AG08396 (cell line): ENCODE data around the gene ICA1L.
A peak's percentile ranks its signal among the peaks of the same experiment; 100 is the strongest.
"Not testable (repeated sequence)": the region's sequence is repeated elsewhere in the genome, so short reads cannot be mapped to it uniquely, and the experiment has no call there.

Experiments
- DNase-seq: peaks from one replicate; pipeline ENCODE4 v3.0.0; 2012; ENCODE audit warnings: low spot score, mixed read lengths

The ICA1L gene

GRCh38 chr2:202847693-202848524 is 23.7 kb downstream of the ICA1L start:
- no peak for DNase-seq

GRCh38 chr2:202844656-202845055 is 26.9 kb downstream of the ICA1L start:
- DNase-seq: no peak

DNA sequence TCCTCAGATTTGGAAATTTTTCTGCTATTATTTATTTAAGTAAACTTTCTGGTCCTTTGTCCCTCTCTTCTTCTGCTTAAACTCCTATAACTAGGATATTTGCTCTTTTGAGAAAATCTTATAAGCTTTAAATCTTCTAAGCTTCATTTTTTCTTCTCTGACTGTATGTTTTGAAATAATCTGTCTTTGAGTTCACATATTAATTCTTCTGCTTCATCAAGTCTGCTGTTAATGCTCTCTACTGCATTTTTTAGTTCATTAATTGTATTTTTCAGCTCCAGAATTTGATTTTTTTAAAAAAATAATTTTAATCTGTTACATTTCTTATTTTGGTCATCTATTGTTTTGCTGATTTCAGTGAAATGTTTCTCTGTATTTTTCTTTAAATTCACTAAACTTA is 28.9 kb downstream of the ICA1L start:
- no peak for DNase-seq

GRCh38 chr2:202841090-202841867 is 30.3 kb downstream of the ICA1L start:
- no peak for DNase-seq

DNA sequence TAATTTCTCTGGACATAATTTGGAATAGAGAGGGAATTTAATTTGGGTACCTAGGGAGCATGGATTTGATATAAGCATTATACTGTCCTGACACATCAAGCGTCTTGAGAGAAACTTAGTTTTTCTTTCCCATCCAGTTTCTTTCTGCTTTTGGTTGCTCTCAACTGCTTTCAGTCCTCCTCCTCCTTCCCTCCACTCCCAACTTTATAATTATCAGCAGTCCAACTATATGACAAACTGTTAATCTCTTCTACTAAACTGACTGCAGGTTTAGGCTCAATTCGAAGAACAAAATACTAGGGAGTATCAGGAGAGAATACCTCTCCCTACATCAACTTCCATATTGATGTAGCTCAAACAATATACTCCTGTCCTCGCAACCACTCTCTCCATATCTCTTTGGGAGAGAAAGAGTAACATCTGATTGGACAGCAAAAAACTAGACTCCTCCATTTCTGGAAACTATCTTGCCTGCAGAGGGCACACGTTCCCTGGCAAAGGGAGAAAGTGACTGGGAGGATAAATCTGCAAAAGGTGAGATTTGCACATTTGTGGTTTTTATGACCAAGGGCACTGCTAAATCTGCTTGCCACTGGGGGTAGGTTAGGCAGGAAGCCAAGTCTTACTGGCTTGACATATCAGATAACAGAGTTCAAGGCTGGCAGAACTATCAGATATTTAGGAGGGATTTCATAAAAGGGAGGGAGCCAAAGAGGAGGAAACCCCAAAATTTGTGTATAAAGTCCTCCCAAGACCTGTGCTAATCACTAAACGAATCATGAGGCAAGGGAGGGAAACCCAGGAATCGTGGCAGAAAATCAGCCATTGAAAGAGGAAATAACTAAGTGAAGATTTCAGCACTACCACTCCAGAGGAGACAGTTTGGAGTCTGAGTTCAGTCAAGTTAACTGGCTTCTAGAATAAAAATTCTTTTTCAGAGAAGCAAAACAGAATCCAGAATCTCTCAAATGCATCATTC is 40.0 kb downstream of the ICA1L start:
- DNase-seq: peak; percentile 67

DNA sequence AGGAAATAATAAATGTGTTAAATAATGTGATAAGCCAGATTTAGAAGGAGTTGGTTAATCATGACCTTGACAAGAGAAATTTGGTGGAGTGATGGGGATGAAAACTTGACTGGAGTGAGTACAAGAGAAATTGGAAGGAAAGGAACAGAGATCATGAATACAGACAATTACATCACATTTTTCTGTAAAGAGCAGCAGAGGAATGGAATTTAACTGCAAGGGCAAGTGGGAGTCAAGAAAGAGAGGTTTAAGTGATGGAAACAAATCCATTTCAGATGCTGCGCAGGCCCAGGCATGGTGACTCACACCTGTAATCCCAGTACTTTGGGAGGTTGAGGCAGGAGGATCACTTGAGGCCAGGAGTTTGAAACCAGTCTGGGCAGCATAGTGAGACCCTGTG is 46.7 kb downstream of the ICA1L start:
- DNase-seq: no peak

- no peak for DNase-seq
These were observed 49.2 kb downstream of the ICA1L start for GRCh38 chr2:202822411-202822810.

DNA sequence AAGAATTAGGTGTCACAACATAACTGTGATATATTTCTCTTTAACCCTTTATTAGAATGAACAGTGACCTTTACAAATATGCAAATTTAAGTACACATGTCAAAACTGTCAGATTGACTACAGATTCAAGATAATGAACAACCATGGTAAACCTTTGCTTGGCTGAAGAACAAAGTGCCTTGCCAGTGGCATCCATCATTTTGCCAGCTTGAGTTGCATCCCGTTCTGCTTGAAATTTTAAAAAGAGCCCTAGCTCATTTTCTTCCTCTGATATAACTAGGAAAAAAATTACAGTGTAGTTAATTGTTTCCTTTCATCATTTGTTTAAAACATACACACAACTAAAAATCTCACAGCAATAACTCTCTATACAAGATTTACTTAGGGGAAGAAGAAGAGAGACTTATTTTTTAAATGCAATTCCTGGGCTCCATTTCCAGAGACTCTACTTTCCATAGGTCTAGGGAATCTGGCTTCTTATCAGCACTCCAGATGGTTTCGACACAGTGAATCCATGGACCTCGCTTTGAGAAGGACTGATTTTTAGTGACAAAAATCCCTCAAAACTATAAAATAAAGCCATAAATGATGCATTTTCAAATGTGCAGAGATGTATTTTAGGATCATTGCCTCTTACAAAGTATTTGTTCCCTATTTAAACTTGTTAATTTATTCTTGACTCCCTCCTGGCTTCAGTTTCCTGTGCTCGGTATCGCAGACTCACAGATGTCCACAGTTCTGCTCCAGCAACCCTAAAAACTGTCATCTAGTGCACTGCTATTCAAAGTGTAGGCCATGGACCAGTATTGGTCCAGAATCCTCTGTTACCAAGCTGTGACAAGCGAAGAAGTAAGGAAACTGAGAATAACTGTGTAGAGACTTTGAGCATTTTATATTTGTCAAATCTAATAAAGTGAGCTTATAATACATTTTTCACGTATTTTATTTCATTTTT is 50.1 kb downstream of the ICA1L start:
- no peak for DNase-seq

GRCh38 chr2:202818321-202818720 is 53.2 kb downstream of the ICA1L start:
- DNase-seq: no peak

- DNase-seq: no peak
These were observed 53.8 kb downstream of the ICA1L start for GRCh38 chr2:202817771-202818170.

DNA sequence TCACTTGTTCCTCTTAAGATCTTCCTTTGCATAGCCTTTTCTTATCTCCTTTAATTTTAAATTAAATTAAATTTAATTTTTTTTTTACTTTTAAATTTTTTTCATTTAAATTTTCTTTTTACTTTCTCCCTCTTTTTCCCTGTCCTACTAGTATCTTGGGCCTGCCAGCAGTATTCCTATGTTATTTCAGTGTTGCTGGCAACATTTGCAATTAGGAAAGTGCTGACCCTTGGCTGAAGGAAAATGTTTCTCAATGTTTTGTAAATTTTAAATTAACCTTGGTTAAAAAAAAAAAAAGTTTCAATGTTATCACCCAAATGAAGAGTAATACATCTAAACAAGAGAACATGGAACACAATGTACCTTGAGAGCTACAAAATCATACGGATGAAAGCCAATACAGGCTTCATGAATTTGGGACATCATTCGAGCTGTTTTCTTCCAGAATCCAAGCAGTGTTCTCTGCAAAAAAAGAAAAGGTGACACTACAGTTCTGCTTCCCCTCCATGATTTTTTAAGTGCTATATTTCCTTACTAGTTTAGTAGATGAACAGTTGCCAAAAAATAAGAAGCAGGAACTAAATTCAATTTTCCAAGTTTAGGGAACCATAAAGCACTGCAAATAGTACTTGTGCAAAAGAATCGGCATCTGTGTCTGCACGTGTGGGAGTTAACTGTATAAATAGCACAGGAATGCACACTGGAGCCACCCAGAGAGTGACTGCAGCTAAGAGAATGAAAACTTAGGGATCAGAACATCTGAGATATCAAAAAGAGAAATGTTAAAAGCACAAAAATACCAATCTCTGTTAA is 55.8 kb downstream of the ICA1L start:
- no peak for DNase-seq

DNA sequence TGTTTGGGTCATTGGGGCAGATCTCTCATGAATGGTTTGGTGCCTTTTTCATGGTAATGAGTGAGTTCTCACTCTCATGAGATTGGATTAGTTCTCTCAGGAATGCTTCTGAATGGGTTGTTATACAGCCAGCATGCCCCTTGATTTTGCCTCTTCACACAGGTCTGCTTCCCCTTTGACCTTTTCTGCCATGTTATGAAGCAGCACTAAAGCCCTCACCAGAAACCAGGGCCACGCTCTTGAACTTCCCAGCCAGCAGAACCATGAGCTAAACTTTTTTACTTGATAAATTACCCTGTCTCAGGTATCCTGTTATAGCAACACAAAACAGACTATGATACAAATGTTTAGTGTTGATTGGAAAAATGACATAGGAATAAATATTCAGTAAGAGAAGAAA is 57.3 kb downstream of the ICA1L start:
- no peak for DNase-seq

GRCh38 chr2:202813387-202813786 is 58.2 kb downstream of the ICA1L start:
- DNase-seq: no peak

DNA sequence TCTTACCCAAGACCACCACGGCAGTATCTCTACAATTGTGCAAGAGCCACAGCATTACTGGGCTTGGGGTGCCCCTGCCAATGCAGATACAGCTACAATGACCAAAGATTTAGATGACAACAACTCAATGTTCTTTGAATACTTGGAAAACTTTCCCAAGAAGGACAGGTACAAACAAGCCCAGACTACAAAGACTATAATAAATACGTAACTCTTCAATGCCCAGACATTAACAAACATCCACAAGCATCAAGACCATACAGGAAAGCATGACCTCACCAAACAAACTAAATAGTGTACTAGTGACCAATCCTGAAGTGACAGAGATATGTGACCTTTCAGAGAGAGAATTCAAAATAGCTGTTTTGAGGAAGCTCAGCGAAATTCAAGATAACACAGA is 62.8 kb downstream of the ICA1L start:
- no peak for DNase-seq

GRCh38 chr2:202807431-202808138 is 64.0 kb downstream of the ICA1L start:
- not testable (repeated sequence) for DNase-seq

DNA sequence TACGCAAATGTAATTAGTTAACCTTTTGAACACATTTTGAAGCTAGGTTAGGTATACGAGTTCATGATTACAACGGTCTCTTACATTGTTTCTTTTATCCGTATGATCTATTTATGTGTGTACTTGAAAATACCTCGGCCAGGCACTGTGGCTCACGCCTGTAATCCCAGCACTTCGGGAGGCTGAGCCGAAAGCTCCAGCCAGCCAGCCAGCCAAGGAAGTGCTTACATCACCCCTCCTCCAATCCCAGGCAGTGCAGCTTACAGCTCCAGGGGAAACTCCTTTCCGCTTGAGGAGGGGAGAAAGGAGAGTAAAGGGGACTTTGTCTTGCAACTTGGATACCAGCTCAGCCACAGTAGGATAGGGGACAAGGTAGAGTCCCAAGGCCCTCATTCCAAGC is 65.7 kb downstream of the ICA1L start:
- not testable (repeated sequence) for DNase-seq

DNA sequence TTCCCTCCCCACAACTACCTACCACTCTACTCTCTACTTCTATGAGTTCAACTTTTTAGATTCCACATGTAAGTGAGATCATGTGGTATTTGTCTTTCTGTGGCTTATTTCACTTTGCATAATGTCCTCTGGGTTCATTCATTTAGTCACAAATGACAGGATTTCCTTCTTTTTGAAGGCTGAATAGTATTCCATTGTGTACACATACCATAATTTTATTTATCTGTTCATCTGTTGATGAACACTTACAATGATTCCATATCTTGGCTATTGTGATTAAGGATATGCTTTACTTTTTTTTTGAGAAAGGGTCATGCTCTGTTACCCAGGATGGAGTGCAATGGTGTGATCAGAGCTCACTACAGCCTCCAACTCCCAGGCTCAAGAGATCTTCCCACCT is 73.6 kb downstream of the ICA1L start:
- DNase-seq: no peak

- no peak for DNase-seq
These were observed 80.9 kb downstream of the ICA1L start for GRCh38 chr2:202790676-202791075.

GRCh38 chr2:202786842-202787241 is 84.7 kb downstream of the ICA1L start:
- DNase-seq: no peak
